ENCODE data around the gene CSNK1D.
"Not testable (repeated sequence)": the region's sequence is repeated elsewhere in the genome, so short reads cannot be mapped to it uniquely, and the experiment has no call there.

Gene CSNK1D

DNA sequence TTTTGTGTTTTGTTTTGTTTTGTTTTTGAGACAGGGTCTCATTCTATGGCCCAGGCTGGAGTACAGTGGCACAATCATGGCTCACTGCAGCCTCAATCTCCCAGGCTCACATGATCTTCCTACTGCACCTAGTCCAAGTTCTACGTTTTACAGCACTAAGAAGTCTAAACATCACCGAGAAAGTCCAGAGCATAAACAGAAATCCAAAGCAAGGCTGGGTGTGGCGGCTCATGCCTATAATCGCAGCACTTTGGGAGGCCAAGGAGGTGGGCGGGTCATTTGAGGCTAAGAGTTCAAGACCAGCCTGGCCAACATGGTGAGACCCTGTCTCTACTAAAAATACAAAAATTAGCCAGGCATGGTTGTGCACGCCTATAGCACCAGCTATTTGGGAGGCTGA lies 80.5 kb downstream of the CSNK1D start:
- DNase-seq (ENCODE audit: low spot score) = not testable (repeated sequence)
